Stomach (tissue), 4 donors: ENCODE data around the gene ATF5.

Experiments
- CTCF ChIP-seq, 7 experiments: fragments of 450-650 bp in 4 of 7; fragments of 200-600 bp in 3 of 7; sonication (generic) in 3 of 7; IDR thresholded peaks; one replicate each; pipeline ENCODE4 v1.5.1; 2016 to 2019; ENCODE audit warnings: antibody characterized with exemption in 7 of 7, control low read depth in 2 of 7, mild to moderate bottlenecking in 1 of 7
- EP300 ChIP-seq: sonication (generic); formaldehyde crosslinking; IDR thresholded peaks from one replicate; pipeline ENCODE4 v1.6.1; 2017; ENCODE audit warnings: antibody characterized with exemption
- POLR2A ChIP-seq, 4 donors: fragments of 450-650 bp; IDR thresholded peaks; one replicate each; pipeline ENCODE4 v1.6.1; 2016; ENCODE audit warnings: antibody characterized with exemption in 4 of 4, control low read depth in 2 of 4, mild to moderate bottlenecking in 1 of 4, moderate library complexity in 1 of 4
- POLR2AphosphoS5 ChIP-seq, 3 donors: sonication (generic); formaldehyde crosslinking; IDR thresholded peaks; one replicate each; pipeline ENCODE4 v1.6.1; 2016; ENCODE audit warnings: antibody characterized with exemption in 3 of 3

- TF ChIP-seq CTCF (IDR thresholded peaks at IDR 0.05) (no peak), EP300 (no peak), POLR2AphosphoS5 (IDR thresholded peaks at IDR 0.05) (no peak), POLR2A (IDR thresholded peaks at IDR 0.05) (no peak)
Measured at GRCh38 chr19:49915271-49915670, 13.7 kb upstream of the ATF5 start.
